Liver (tissue), 9 donors: ENCODE data around the gene GABRR3. TPM values are rescaled to one million over a fixed set of nuclear protein-coding genes. Genes with fewer than 3 reads are reported as not detected.

Source experiments
- DNase-seq: peaks from one replicate; pipeline ENCODE4 v3.0.0-alpha.2; 2017; ENCODE audit warnings: low spot score
- H3K27ac ChIP-seq, 2 donors: one replicate each; pipeline ENCODE4 v1.7.0; 2013; ENCODE audit warnings: inconsistent platforms in 2 of 2, low read length in 2 of 2, control low read depth in 1 of 2, low read depth in 1 of 2, mild to moderate bottlenecking in 1 of 2
- H3K27me3 ChIP-seq, 4 donors: one replicate each; pipeline versions ENCODE4 v1.6.1 to v1.7.0; 2013; ENCODE audit warnings: low read length in 3 of 4, inconsistent platforms in 1 of 4, mild to moderate bottlenecking in 1 of 4, moderate library complexity in 1 of 4; ENCODE audit not compliant: control insufficient read depth in 4 of 4, insufficient read depth in 4 of 4
- H3K36me3 ChIP-seq, 4 donors: one replicate each; pipeline versions ENCODE4 v1.6.1 to v1.7.0; 2013; ENCODE audit warnings: low read length in 3 of 4, mild to moderate bottlenecking in 3 of 4, low read depth in 1 of 4, moderate library complexity in 1 of 4; ENCODE audit not compliant: control insufficient read depth in 4 of 4, insufficient read depth in 3 of 4
- H3K4me1 ChIP-seq, 4 donors: one replicate each; pipeline versions ENCODE4 v1.6.1 to v1.7.0; 2013; ENCODE audit warnings: low read length in 3 of 4, mild to moderate bottlenecking in 3 of 4, moderate library complexity in 1 of 4; ENCODE audit not compliant: control insufficient read depth in 4 of 4, insufficient read depth in 4 of 4
- H3K4me3 ChIP-seq, 3 donors: one replicate each; pipeline versions ENCODE4 v1.6.1 to v1.7.0; 2013; ENCODE audit warnings: low read length in 3 of 3, control low read depth in 1 of 3, low read depth in 1 of 3, mild to moderate bottlenecking in 1 of 3
- H3K9ac ChIP-seq, 2 donors: one replicate each; pipeline ENCODE4 v1.7.0; 2013; ENCODE audit warnings: low read length in 2 of 2, mild to moderate bottlenecking in 2 of 2, moderate library complexity in 2 of 2, control low read depth in 1 of 2, low read depth in 1 of 2
- H3K9me3 ChIP-seq, 4 donors: one replicate each; pipeline versions ENCODE4 v1.6.1 to v1.7.0; 2013; ENCODE audit warnings: low read length in 3 of 4; ENCODE audit not compliant: control insufficient read depth in 4 of 4
- ATF3 ChIP-seq: IDR thresholded peaks from 2 replicates; pipeline ENCODE4 v1.6.1; 2016; ENCODE audit warnings: antibody characterized with exemption
- CTCF ChIP-seq: fragments of 150-350 bp; IDR thresholded peaks from 2 replicates; pipeline ENCODE4 v1.5.1; 2017; ENCODE audit warnings: improper control_type of control experiment, low read depth, low read length; ENCODE audit not compliant: missing input control
- EGR1 ChIP-seq, 2 donors: IDR thresholded peaks; 2 replicates each; pipeline ENCODE4 v1.6.1; 2016 to 2018; ENCODE audit warnings: antibody characterized with exemption in 2 of 2, low read depth in 2 of 2
- FOXA1 ChIP-seq: IDR thresholded peaks from 2 replicates; pipeline ENCODE4 v1.6.1; 2016; ENCODE audit warnings: antibody characterized with exemption
- FOXA2 ChIP-seq: IDR thresholded peaks from 2 replicates; pipeline ENCODE4 v1.6.1; 2016; ENCODE audit warnings: antibody characterized with exemption
- GABPA ChIP-seq, 2 donors: IDR thresholded peaks in 1 of 2; conservative IDR thresholded peaks in 1 of 2; 2 replicates each; pipeline ENCODE4 v1.6.1; 2016; ENCODE audit warnings: antibody characterized with exemption in 2 of 2, mild to moderate bottlenecking in 1 of 2, moderate library complexity in 1 of 2
- HNF4A ChIP-seq, 2 donors: conservative IDR thresholded peaks; 2 replicates each; pipeline ENCODE4 v1.6.1; 2016; ENCODE audit warnings: antibody characterized with exemption in 2 of 2, mild to moderate bottlenecking in 2 of 2
- HNF4G ChIP-seq: IDR thresholded peaks from 2 replicates; pipeline ENCODE4 v1.6.1; 2016; ENCODE audit warnings: antibody characterized with exemption
- JUND ChIP-seq, 2 donors: IDR thresholded peaks; 2 replicates each; pipeline ENCODE4 v1.6.1; 2016; ENCODE audit warnings: antibody characterized with exemption in 2 of 2
- MAX ChIP-seq: IDR thresholded peaks from 2 replicates; pipeline ENCODE4 v1.6.1; 2016; ENCODE audit warnings: antibody characterized with exemption
- NR2F2 ChIP-seq: IDR thresholded peaks from 2 replicates; pipeline ENCODE4 v1.6.1; 2016; ENCODE audit warnings: antibody characterized with exemption
- RAD21 ChIP-seq, 2 donors: IDR thresholded peaks; 2 replicates each; pipeline ENCODE4 v1.6.1; 2016; ENCODE audit warnings: antibody characterized with exemption in 2 of 2, mild to moderate bottlenecking in 2 of 2
- REST ChIP-seq: IDR thresholded peaks from 2 replicates; pipeline ENCODE4 v1.6.1; 2016; ENCODE audit warnings: antibody characterized with exemption, mild to moderate bottlenecking
- RXRA ChIP-seq, 2 donors: IDR thresholded peaks; 2 replicates each; pipeline ENCODE4 v1.6.1; 2017 to 2018; ENCODE audit warnings: antibody characterized with exemption in 2 of 2, mild to moderate bottlenecking in 1 of 2
- SP1 ChIP-seq: IDR thresholded peaks from 2 replicates; pipeline ENCODE4 v1.6.1; 2018; ENCODE audit warnings: antibody characterized with exemption, mild to moderate bottlenecking
- TAF1 ChIP-seq: conservative IDR thresholded peaks from 2 replicates; pipeline ENCODE4 v1.6.1; 2016; ENCODE audit warnings: antibody characterized with exemption, mild to moderate bottlenecking
- YY1 ChIP-seq: IDR thresholded peaks from 2 replicates; pipeline ENCODE4 v1.6.1; 2016; ENCODE audit warnings: antibody characterized with exemption, mild to moderate bottlenecking
- ZBTB33 ChIP-seq: IDR thresholded peaks from 2 replicates; pipeline ENCODE4 v1.6.1; 2016; ENCODE audit warnings: antibody characterized with exemption
- WGBS: extraction: QIAGEN DNeasy Blood & Tissue Kit; methylation state at CpG from one replicate; pipeline ENCODE4 v1.1.7; 2013; 5-methylcytosine and 5-hydroxymethylcytosine counted together
- polyA plus RNA-seq, 2 donors: library from polyadenylated mRNA; stranded (reverse) in 1 of 2; unstranded in 1 of 2; fragments of 200-250 nt in 1 of 2; fragments of >200 nt in 1 of 2; fragmentation: Nextera tagmentation in 1 of 2; extraction: Ambion mirVana in 1 of 2; gene quantifications; one replicate each; pipeline versions ENCODE4 v1.2.1 to v1.2.3, GENCODE V29; 2013 to 2015
- total RNA-seq, 2 donors: library from RNA; depleted of rRNA; stranded (reverse); fragments of >200 nt; gene quantifications; one replicate each; pipeline ENCODE4 v1.2.3, GENCODE V29; 2014
- donor health status: healthy.
- donor health status: healthy.
- donor health status: healthy.
- donor health status: healthy.
- donor health status: healthy.

GABRR3 gene
- total and polyA plus RNA-seq, 4 donors: not detected

- H3K9me3 ChIP-seq: no peaks in the 10 kb centered on the region
- no peak for TF ChIP-seq EGR1 (IDR thresholded peaks at IDR 0.05; ENCODE audit: low read depth in 2 of 2)
- no peaks in the 10 kb centered on the region for H3K27me3 ChIP-seq
- whole genome bisulfite sequencing: 77% methylated on average over 1 of the region's 1 CpG
- H3K4me3 ChIP-seq: no peak overlapping the region
- no peaks in the 10 kb centered on the region for H3K36me3 ChIP-seq
- no peak overlapping the region for H3K27ac ChIP-seq
- no peak overlapping the region for H3K9ac ChIP-seq
- DNase-seq: no peak
- H3K4me1 ChIP-seq: no peaks in the 10 kb centered on the region
Measured at GRCh38 chr3:98049271-98049670, 14.2 kb upstream of the GABRR3 start.

- TF ChIP-seq REST (no peak), EGR1 (IDR thresholded peaks at IDR 0.05; ENCODE audit: low read depth in 2 of 2) (no peak)
- no peak for DNase-seq
- H3K9ac ChIP-seq: no peak overlapping the region
- WGBS: 25% methylated on average over 1 of the region's 1 CpG
- H3K4me1 ChIP-seq: no peaks in the 10 kb centered on the region
- no peak overlapping the region for H3K27ac ChIP-seq
- no peaks in the 10 kb centered on the region for H3K9me3 ChIP-seq
- no peaks in the 10 kb centered on the region for H3K27me3 ChIP-seq
- H3K36me3 ChIP-seq: no peaks in the 10 kb centered on the region
- H3K4me3 ChIP-seq: no peak overlapping the region
Measured at GRCh38 chr3:98048586-98048985, 13.5 kb upstream of the GABRR3 start.

- no peak for DNase-seq
- 92% methylated on average over 1 of the region's 1 CpG for WGBS
- peaks cover 0 to 12% (median 3%) of the 10 kb centered on the region in 4 donors for H3K27me3 ChIP-seq
- H3K36me3 ChIP-seq: no peaks in the 10 kb centered on the region
- no peak for TF ChIP-seq SP1
- no peak for TF ChIP-seq FOXA2
- no peak for TF ChIP-seq RAD21 (IDR thresholded peaks at IDR 0.05)
- no peak for TF ChIP-seq REST
- no peak for TF ChIP-seq ZBTB33
- TF ChIP-seq ATF3: no peak
- TF ChIP-seq HNF4A (conservative IDR thresholded peaks at IDR 0.05): no peak
- TF ChIP-seq EGR1 (IDR thresholded peaks at IDR 0.05; ENCODE audit: low read depth in 2 of 2): no peak
- no peak for TF ChIP-seq FOXA1
- TF ChIP-seq TAF1: no peak
- TF ChIP-seq RXRA (IDR thresholded peaks at IDR 0.05): no peak
- TF ChIP-seq JUND (IDR thresholded peaks at IDR 0.05): no peak
- no peak for TF ChIP-seq NR2F2
- TF ChIP-seq HNF4G: no peak
- no peak for TF ChIP-seq YY1
- TF ChIP-seq GABPA (IDR thresholded peaks at IDR 0.05 in 1 of 2, conservative IDR thresholded peaks at IDR 0.05 in 1 of 2): no peak
- TF ChIP-seq CTCF: no peak
- no peak for TF ChIP-seq MAX
- H3K4me3 ChIP-seq: no peak overlapping the region
- H3K9me3 ChIP-seq: no peaks in the 10 kb centered on the region
- H3K4me1 ChIP-seq: peaks cover 0 to 6% (median 2%) of the 10 kb centered on the region in 4 donors
- H3K27ac ChIP-seq: no peak overlapping the region
- no peak overlapping the region for H3K9ac ChIP-seq
Measured at GRCh38 chr3:98041350-98041749, 6.2 kb upstream of the GABRR3 start.
